ENCODE measurements around the gene OR5A2.
"Not testable (repeated sequence)": the region's sequence is repeated elsewhere in the genome, so short reads cannot be mapped to it uniquely, and the experiment has no call there.

OR5A2 gene

DNA sequence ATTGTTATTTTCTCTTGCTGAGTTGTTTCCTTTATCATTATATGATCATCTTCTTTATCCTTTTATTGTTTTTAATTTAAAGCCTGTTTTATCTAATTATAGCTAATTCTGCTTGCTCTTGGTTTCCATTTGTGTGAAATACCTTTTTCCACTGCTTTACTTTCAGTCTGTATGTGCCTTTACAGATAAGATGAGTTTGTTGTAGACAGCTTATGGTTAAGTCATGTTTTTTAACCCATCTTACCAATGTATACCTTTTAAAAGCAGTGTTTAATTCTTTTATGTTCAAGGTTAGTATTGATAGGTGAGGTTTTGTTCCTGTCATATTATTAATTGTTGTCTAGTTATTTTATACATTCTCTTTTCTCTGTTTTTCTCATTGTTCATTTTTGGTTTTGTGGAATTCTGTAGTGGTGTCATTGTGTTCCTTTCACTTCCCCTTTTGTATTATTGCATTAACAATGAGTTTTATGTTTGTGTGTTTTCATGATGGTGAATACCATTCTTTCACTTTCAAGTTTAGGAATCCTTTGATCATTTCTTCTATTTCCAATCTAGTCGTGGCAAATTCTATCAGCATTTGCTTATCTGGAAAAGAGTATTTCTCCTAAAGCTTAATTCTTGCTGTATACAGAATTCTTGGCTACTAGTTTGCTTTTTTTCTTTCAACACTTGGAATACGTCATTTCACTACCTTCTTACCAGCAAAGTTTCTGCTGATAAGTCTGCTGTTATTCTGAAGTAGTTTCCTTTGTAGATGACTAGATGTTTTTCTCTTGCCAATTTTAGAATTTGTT, 45.8 kb downstream of the OR5A2 start:
- DNase-seq: no peak

DNA sequence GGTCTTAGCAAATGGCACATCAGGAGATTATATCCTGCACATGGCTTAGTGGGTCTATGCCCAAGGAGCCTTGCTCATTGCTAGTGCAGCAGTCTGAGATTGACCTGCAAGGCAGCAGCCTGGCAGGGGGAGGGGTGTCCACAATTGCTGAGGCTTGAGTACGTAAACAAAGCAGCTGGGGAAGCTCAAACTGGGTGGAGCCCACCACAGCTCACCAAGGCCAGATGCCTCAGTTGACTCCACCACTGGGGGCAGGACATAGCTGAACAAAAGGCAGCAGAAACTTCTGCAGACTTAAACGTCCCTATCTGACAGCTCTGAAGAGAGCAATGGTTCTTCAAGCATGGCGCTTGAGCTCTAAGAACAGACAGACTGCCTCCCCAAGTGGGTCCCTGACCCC, 53.9 kb downstream of the OR5A2 start:
- DNase-seq: not testable (repeated sequence)

DNA sequence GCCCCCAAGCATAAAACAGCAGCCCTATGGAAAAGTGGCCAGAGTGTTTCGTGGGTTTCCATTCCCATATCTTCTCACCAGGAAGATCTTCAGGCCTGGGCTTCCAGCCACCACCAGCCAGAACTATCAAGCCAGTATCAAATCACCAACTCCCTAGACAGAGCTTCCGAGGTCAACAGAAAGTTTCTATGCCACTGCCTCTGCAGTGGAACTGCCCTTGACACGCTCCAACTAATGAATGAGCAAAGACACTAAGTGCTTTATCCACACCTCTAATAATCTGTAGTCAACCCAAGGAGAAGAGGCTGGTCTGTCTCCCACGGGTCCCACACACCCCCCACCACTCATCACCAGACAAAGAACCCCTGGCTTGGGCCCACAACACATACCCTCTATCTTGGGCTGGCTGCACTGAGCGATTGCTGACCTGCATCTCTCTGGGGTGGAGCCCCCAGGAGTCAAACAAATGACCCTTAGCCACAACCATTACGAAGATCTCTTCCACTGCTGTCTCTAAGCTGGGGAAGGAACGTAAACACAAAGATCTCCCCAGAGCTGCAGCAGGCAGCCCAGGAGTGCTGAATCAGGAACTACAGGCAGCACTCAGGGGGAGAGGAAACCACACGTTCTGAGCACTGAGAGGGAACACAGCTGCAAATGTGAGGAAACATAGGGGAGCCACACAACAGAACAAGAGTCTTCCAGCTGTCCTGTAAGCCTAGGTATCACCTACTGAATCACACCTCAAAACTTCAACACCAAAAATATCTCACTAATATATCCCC, 57.8 kb downstream of the OR5A2 start:
- no peak for DNase-seq
